ENCODE measurements around the gene PPP2R5C.
"Not testable (repeated sequence)": the region's sequence is repeated elsewhere in the genome, so short reads cannot be mapped to it uniquely, and the experiment has no call there.

Gene PPP2R5C

DNA sequence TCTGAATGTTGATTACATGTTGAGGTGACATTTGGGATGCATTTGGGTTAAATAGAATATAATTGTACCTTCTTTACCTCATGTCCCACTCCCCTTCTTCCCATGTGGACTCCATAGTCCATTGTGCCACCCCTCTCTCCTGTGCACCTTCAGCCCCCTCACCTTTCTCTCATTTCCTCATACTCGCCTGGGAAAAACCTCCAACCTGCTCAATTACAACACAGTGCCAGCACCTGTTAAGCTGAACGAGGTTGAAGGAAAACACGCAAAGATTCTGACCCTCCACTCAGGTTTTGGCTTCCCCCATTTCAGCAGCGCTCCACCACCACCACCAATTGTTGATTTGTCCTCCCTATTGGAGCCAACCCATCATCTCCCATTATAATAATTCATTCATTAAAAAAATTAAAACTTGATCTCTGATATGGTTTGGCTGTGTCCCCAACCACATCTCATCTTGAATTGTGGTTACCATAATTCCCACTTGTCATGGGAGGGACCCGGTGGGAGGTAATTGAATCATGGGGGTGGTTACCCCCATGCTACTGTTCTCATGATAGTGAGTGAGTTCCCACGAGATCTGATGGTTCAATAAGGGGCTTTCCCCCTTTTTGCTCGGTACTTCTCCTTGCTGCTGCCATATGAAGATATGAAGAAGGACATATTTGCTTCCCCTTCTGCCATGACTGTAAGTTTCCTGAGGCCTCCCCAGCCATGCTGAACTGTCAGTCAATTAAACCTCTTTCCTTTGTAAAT is 33.7 kb upstream of the PPP2R5C start:
- DNase-seq (ENCODE audit: low spot score): peak; percentile 11

DNA sequence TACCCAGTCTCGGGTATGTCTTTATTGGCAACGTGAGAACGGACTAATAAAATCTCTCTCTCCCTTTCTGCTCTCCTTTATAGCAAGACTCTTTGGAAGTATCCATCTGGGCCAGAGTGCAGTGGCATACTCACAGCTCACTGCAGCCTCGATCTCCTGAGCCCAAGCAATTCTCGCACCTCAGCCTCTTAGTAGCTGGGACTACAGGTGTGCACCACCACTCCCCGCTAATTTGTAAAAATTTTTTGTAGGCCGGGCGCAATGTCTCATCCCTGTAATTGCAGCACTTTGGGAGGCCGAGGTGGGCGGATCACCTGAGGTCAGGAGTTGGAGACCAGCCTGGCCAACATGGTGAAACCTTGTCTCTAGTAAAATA is 33.2 kb upstream of the PPP2R5C start:
- peak; percentile 19 for DNase-seq (ENCODE audit: low spot score)

DNA sequence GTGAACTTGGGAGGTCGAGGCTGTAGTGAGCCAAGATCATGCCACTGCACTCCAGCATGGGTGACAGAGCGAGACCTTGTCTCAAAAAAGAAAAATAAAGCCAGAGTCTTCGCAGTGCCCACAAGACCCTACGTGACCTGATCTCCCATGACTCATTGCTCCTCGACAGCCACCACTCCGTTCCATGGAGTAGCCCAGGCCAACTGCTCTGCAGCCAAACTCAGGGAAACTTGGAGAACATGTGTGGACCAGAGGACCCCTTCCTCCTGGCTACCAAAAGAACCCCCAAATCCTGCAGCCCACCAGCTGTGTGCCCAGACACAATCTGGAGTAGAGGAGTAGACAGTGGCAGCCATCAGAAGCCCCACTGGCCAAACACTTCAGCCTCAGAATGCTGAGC is 32.1 kb upstream of the PPP2R5C start:
- peak; percentile 27 for DNase-seq (ENCODE audit: low spot score)

DNA sequence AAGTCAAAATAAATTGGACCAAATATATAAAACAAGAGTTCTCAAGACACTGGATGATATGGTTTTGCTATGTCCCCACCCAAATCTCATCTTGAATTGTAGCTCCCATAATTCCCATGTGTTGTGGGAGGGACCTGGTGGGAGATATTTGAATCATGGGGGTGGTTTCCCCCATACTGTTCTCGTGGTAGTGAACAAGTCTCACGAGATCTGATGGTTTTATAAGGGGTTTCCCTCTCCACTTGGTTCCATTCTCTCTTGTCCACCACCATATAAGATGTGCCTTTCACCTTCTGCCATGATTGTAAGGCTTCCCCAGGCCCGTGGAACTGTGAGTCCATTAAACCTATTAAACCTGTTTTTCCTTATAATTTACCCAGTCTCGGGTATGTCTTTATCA is 31.4 kb upstream of the PPP2R5C start:
- DNase-seq (ENCODE audit: low spot score): peak; percentile 5

DNA sequence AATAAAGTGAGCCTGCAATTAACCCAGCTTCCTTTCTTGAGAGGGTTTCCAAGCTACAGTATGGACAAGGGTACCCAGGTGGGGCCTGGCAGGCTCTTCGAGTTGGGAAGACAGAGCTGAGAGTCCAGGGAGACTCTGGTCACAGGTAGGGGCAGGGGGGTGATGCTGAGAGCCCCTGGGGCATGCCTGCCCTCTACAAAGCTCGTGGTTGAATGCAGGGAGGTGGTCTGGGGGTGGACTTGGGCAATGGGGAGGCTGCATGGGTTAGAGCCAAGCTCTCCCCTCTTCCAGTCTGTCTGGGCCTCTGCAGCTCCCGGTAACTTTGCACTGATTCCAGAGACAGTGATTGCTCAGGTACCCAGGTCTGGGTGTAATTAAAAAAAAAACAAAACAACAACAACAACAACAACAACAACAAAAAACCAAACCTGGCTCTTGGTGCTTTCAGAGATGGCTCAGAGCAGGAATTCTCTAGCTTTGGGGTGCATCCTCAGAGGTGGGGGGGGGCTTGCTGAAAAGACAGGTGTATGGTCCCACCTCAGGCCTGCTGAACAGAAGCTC is 30.8 kb upstream of the PPP2R5C start:
- peak; percentile 18 for DNase-seq (ENCODE audit: low spot score)

DNA sequence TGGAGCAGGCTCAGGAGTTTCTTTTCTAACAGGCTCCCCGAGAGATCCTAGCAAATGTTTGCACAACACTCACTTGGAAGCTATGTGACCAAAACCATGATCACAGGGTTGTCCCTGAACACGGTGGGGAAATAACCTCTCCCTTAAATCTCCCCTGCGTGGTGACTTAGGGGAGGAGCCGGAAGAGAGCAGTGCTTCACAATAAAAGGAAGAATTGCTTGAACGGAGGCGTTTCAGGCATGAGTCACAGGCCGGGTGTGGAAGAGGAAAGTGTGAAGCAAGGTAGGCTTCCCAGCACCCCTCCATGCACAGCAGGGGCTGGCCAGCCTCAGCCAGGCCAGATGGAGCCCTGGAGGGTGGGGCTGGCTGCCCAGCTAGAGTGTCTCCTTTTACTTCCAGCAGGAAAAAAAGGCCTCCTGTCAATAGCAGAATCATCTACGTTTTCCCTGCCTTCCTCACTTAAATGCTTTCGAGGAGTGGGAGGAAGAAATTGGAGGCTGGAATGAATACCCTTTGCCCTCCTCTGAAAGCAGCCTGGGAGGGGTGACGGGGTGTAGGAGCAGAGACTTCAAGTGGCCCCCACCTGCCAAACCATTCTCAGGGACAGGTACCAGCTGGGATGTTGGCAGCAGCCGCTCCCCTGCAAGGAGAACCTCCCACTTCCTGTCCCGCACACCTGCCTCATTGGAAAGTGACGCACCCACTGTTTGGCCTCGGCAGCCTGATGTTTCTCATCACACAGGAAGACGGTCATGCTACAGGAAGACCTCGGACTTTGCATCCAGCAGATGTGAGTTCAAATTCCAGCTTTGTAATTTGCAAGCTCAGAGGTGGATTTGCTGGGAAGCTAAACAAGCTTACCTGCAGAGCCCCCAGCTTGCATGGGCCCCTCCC is 30.1 kb upstream of the PPP2R5C start:
- DNase-seq (ENCODE audit: low spot score): peak; percentile 44

DNA sequence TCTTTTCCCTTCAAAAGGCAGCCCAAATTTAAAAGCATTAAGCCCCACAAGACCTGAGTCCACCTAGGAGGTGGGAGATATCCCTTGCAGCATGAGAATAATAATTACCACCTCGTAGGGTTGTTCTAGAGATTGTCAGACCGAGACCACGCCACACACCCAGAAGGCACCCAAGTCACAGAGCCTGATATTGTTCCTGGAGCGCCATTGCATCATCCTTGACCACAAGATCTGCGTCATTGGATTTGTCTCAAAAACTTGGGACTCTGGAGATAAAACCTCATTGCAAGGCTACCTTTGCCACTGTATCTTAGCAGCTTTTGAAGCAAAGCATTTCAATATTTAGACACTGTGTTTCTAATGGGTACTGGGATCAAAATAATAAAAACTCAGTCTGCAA is 29.4 kb upstream of the PPP2R5C start:
- peak; percentile 21 for DNase-seq (ENCODE audit: low spot score)

DNA sequence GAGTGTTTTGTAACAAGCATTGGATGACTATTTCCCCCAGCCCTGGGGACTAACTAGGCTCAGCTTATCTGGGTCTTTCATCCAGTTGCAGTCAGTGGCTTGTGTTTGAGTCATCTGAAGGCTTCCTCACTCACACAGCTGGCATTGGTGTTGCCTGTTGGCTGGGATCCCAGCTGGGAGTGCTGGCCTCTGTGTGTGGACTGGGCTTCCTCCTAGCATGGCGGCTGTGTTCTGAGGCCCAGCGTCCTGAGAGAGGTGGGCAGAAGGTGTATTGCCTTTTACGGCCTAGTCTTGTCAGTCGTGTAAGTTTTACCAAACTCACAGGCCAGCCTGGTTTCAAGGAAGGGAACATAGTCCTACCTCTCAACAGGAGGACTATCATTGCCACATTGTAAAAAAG is 28.3 kb upstream of the PPP2R5C start:
- peak; percentile 28 for DNase-seq (ENCODE audit: low spot score)

DNA sequence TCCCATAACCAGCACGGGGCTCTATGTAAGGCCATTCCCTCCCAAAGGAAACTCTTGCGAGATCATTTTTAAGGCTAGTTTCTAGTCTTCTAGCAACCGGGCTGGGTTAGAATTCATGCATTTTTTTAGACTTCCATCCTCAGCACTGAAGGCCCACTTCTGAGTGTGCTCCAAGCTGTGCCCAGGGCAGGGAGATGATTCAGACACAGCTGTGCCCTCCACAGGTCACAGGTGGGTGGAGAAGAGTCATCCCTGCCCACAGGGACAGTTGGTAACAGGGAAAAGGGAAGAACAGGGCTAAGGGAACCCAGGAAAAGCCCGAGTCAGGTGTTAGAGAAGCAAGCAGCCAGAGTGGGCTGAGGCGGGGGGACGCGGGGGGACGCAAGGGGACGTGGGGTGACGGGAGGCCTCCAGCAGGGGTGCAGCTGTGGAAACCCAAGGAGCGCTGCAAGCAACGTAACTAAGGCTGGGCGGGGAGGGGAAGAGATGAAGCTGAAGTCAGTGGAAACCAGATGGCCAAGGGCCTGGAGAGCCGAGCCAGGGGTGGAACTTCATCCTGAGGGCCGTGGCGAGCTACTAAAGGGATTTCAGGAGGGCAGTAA is 27.2 kb upstream of the PPP2R5C start:
- peak; percentile 34 for DNase-seq (ENCODE audit: low spot score)

DNA sequence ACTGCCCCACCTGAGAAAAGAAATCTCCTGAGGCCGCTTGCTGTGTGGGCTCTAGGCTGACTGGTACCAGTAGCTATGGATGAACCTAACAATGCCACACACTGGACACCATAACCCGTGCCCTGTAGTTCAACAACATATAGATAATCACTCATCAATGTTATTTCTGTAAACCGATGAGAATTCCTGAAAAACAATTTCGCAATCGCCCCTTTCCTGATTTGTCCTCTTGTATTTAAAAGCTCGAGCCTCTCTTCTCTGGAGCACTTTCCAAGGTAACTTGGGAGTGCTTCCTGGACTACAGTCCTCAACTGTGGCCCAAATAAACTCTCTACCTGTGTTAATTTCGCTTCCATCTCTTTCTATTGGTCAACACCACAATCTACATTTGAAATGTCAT is 26.1 kb upstream of the PPP2R5C start:
- DNase-seq (ENCODE audit: low spot score): no peak

DNA sequence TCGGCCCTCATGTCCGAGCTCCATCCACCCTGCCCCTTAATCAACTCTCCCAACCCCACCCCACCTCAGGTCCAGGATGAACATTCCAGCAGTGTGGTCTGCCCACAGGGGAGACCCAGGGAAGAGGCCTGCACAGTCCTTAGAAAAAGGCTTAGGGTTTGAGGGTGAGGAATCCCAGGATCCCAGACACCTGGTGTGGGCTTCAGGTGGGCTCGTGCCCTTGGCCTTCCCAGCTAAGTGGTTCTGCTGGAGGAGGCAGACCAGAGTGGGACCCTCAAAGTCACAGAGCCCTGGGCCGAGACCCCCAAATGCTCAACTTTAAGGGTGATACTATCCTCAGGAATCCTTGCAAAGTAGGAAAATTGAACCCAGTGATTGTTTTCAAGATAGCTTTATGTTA is 25.4 kb upstream of the PPP2R5C start:
- peak; percentile 32 for DNase-seq (ENCODE audit: low spot score)

DNA sequence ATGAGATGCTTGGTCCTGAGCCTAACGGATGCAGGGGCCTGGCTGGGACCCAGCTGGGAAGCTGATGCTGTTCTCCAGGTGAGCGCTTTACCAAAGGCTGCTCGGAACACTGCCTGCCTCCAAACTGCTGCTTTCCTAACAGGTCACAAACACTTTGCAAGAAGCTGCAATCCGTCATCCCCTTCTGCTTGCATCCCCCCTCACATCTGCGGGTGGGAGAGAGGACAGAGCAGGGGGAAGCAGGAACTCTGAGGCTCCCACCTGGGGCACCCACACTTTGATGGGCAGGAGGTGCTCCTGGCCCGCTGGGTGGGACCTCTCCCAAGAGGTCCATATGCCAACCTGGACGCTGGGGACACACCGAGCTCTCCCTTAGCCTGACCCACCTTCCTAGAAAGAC is 24.9 kb upstream of the PPP2R5C start:
- no peak for DNase-seq (ENCODE audit: low spot score)

DNA sequence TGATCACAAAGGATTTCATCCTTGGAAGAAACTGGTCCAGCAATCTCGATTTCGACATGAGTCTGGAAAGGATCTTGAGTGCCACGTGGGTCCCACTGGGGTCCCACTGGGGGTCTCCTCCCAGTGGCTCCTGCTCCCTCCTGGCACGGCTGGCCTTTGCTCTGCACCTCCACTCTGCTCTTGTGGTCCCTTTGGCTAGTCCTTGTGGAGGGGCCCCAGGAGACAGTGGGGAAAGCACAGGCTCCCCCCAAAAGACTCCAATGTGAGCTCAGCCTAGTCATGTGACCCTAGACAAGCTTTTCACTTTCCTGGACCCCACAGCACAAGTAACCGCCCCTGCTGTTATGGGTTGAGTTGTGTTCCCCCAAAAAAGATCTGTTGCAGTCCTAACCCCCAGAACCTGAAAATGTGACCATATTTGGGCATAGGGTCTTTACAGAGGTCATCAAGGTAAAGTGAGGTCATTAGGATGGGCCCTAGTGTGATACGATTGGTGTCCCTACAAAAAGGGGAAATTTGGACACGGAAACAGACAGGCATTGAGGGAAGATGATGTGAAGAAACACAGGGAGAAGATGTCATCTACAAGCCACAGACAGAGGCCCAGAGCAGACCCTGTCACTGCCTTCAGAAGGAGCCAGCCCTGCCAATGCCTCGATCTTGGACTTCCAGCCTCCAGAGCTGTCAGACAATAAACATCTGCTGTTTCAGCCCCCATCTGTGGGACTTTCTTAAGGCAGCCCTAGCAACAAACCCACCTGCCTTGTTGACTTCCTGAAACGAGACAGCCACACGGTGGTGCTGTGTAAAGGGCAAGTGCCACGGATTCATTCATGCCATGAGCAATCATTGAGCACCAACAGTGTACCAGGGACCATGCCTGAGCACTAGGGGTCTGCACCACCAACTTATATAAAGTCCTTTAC is 23.8 kb upstream of the PPP2R5C start:
- peak; percentile 15 for DNase-seq (ENCODE audit: low spot score)

DNA sequence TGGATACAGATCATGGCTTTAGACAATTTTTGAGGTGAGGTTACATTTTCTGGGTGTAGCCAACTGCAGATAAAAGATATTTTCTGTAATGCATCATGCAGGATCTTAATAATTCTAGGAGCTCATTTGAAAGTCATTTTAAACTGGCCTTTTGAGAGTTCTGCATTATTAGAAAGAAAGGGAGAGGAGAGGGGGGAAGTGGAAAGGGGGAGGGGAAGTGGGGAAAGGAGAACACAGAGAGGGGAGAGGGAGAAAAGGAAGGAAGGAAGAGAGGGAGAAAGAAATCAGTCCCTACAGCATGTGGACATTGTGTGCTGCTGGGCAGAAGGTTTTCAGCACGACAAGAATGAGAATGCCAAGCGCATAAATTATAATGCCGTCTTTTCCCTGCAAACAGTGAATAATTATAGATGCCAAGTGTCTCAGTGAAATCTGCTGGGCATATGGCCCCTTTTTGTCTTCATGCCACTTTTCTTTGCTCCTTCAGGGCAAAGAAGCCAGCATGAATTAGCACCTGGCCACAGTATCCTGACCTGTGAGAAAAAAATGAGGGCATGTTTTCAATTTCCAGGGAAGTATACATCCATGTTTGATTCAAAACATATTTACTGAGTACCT is 22.7 kb upstream of the PPP2R5C start:
- DNase-seq (ENCODE audit: low spot score): peak; percentile 3

DNA sequence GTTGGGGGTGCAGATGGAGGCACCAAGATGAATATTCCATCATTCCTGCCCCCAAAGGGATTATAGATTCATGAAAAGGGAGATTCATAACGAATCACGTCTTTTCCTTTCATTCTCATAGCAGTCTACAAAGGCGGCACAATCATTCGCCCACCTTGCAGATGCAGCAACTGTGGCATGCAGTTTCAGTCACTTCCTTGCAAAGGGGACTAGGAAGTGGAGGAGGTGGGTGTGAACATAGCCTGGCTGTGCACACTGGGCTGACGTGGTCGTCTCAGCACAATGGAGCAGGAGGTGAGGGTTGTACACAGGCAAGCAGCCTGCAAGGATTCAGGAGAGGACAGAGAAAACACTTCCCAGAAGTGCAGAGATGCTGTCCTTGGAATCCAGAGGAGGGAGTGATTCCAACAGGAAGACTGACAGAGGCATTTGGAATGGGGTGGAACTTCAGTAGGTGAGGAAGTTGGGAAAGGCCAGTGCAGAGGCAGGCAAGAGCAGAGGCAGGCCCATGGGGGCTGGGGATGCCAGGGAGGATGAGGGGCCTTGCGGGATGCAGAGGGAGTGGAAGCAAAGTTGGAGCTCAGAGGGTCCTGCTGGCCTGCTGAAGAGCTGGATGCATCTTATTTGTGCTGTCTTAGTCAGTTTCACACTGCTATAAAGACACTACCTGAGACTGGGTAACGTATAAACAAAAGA is 21.9 kb upstream of the PPP2R5C start:
- DNase-seq (ENCODE audit: low spot score): peak; percentile 16

DNA sequence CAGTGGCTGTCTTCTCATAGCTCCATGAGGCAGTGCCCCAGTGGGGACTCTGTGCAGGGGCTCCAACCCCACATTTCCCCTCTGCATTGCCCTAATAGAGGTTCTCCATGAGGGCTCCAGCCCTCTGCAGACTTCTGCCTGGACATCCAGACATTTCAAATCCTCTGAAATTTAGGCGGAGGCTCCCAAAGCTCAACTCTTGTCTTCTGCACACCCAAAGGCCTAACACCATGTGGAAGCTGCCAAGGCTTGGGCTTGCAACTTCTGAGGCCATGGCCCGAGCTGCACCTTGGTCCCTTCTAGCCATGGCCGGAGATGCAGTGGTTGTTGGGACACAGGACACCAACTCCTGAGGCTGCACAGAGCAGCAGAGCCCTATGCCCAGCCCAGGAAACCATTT is 20.5 kb upstream of the PPP2R5C start:
- DNase-seq (ENCODE audit: low spot score): no peak

DNA sequence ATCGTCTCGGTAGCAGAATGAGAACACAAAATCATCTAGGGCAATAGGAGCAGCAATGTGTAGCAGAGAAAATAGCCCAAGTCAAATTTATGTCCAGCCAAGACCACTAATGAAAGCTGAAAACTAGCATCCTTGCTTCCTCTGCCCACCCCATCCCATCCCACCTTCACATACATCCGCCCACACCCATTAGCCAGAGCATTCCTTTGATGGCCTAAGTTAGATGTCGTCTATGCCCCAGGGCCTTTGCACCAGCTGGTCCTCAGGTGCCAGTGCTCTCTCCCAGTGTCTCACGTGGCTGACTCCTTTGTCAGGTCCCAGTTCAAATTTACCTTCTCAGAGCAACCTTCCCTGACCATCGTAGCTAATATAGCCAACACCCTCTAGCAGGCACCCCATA is 17.8 kb upstream of the PPP2R5C start:
- DNase-seq (ENCODE audit: low spot score): no peak

DNA sequence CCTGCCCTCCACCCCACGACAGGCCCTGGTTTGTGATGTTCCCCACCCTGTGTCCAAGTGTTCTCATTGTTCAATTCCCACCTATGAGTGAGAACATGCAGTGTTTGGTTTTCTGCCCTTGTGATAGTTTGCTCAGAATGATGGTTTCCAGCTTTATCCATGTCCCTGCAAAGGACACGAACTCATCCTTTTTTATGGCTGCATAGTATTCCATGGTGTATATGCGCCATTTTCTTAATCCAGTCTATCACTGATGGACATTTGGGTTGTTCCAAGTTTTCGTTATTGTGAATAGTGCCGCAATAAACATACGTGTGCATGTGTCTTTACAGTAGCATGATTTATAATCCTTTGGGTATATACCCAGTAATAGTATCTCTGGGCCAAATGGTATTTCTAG is 17.1 kb upstream of the PPP2R5C start:
- DNase-seq (ENCODE audit: low spot score): not testable (repeated sequence)

DNA sequence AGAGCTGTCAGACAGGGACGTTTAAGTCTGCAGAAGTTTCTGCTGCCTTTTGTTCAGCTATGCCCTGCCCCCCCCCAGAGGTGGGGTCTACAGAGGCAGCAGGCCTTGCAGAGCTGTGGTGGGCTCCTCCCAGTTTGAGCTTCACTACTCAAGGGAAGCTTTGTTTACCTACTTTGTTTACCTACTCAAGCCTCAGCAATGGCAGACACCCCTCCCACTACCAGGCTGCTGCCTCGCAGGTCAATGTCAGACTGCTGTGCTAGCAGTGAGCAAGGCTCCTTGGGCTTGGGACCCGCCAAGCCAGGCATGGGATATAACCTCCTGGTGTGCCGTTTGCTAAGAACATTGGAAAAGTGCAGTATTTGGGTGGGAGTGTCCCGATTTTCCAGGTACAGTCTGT is 11.8 kb upstream of the PPP2R5C start:
- not testable (repeated sequence) for DNase-seq (ENCODE audit: low spot score)

DNA sequence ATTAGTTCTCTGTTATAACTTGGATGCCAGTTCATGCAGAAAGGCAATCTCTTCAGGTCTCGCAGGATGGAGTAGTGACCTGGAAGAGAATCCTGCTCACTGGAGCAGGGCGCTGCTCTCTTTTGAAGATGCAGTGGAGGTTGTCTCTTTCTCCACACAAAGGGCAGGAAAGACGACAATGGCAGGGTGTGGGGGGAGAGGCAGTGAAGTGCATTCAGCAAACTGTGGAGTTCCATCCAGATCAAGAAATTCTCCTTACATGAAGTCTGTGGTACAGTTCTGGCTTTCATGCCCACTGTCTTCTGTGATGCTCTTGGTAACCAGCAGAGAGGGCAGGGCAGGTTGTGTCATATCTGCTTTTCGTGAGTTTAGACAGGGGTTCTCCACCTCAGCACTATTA is 6.6 kb upstream of the PPP2R5C start:
- DNase-seq (ENCODE audit: low spot score): no peak

Measured in ecto neural progenitor cell (in vitro differentiated cells).